Thyroid gland (tissue), 4 donors: ENCODE measurements around the gene ACTR3C. TPM values are rescaled to one million over a fixed set of nuclear protein-coding genes. Genes with fewer than 3 reads are reported as not detected.
"Not testable (repeated sequence)": the region's sequence is repeated elsewhere in the genome, so short reads cannot be mapped to it uniquely, and the experiment has no call there.

Experiments
- DNase-seq, 2 donors: peaks; one replicate each; pipeline ENCODE4 v3.0.0-alpha.2; 2019
- H3K27ac ChIP-seq, 3 donors: fragments of 200-600 bp; sonication (generic); 1 replicate in 2 of 3; 2 replicates in 1 of 3; pipeline ENCODE4 v1.5.1; 2016 to 2019; ENCODE audit warnings: mild to moderate bottlenecking in 1 of 3, moderate library complexity in 1 of 3
- H3K27me3 ChIP-seq: fragments of 200-600 bp; sonication (generic); one replicate; pipeline ENCODE4 v1.5.1; 2019
- H3K36me3 ChIP-seq, 2 donors: fragments of 200-600 bp; sonication (generic); one replicate each; pipeline ENCODE4 v1.5.1; 2016 to 2019
- H3K4me1 ChIP-seq, 2 donors: fragments of 200-600 bp; sonication (generic); one replicate each; pipeline ENCODE4 v1.5.1; 2017 to 2019
- H3K4me3 ChIP-seq, 3 donors: fragments of 200-600 bp; sonication (generic); replicated peaks in 1 of 3; 1 replicate in 2 of 3; 2 replicates in 1 of 3; pipeline ENCODE4 v1.5.1; 2016; ENCODE audit warnings: mild to moderate bottlenecking in 1 of 3
- H3K9me3 ChIP-seq: fragments of 200-600 bp; sonication (generic); one replicate; pipeline ENCODE4 v1.5.1; 2017
- CTCF ChIP-seq, 6 experiments: fragments of 200-600 bp in 3 of 6; fragments of 450-650 bp in 3 of 6; sonication (generic) in 3 of 6; IDR thresholded peaks; one replicate each; pipeline ENCODE4 v1.5.1; 2016 to 2019; ENCODE audit warnings: antibody characterized with exemption in 6 of 6, mild to moderate bottlenecking in 2 of 6, inconsistent platforms in 1 of 6, moderate library complexity in 1 of 6
- POLR2A ChIP-seq, 2 donors: fragments of 450-650 bp; IDR thresholded peaks; one replicate each; pipeline ENCODE4 v1.6.1; 2017; ENCODE audit warnings: antibody characterized with exemption in 2 of 2, mild to moderate bottlenecking in 2 of 2, moderate library complexity in 1 of 2
- WGBS, 2 donors: methylation state at CpG; one replicate each; pipeline ENCODE4 v1.1.5; 2017; 5-methylcytosine and 5-hydroxymethylcytosine counted together
- intact Hi-C: fragments of 100-400 bp; cut with DNase I; formaldehyde crosslinking; loops from one replicate; pipeline ENCODE4 v1.15.1; 2023
- total RNA-seq, 4 donors: library from RNA; depleted of rRNA; stranded (reverse); fragments of >200 nt; gene quantifications; one replicate each; pipeline ENCODE4 v1.2.3, GENCODE V29; 2016

ACTR3C gene
- total RNA-seq, 4 donors from 2014 or later = 11.7 to 34.8 (median 23.0) TPM

GRCh38 chr7:150323682-150324372 is 482 bp upstream of the ACTR3C start:
- no peak for TF ChIP-seq POLR2A (IDR thresholded peaks at IDR 0.05)
- no peak for TF ChIP-seq CTCF (IDR thresholded peaks at IDR 0.05)
- Histone ChIP-seq H3K27ac (peak overlapping the region in 2 of 3 donors; percentile 90 to 96), H3K9me3 (no peaks in the 10 kb centered on the region), H3K4me3 (peak overlapping the region; percentile 46 to 84 (median 46)), H3K4me1 (peaks cover 13 to 31% of the 10 kb centered on the region in 2 donors), H3K36me3 (no peaks in the 10 kb centered on the region), H3K27me3 (no peaks in the 10 kb centered on the region)
- DNase-seq = no peak
- WGBS, 2 donors = 19 to 22% methylated on average over 15 to 16 of the region's 16 CpGs
- intact Hi-C loops = no loop called here

GRCh38 chr7:150322114-150322832 is 1.1 kb downstream of the ACTR3C start:
- Histone ChIP-seq H3K27ac (peak overlapping the region in 2 of 3 donors; percentile 90 to 96), H3K27me3 (no peaks in the 10 kb centered on the region), H3K4me1 (peaks cover 13 to 31% of the 10 kb centered on the region in 2 donors), H3K36me3 (no peaks in the 10 kb centered on the region), H3K9me3 (no peaks in the 10 kb centered on the region), H3K4me3 (peak overlapping the region; percentile 46 to 84 (median 46))
- DNase-seq = no peak
- 79 to 83% methylated on average over 4 of the region's 4 CpGs for WGBS, 2 donors
- no peak for TF ChIP-seq POLR2A (IDR thresholded peaks at IDR 0.05)
- no peak for TF ChIP-seq CTCF (IDR thresholded peaks at IDR 0.05)
- intact Hi-C loops = no loop called here

- intact Hi-C loops = no loop called here
- H3K27ac ChIP-seq = no peak overlapping the region
- TF ChIP-seq POLR2A (IDR thresholded peaks at IDR 0.05) (no peak), CTCF (IDR thresholded peaks at IDR 0.05) (no peak)
- no peaks in the 10 kb centered on the region for H3K36me3 ChIP-seq
- no peak for DNase-seq
- H3K4me1 ChIP-seq = peaks cover 13 to 31% of the 10 kb centered on the region in 2 donors
- no peaks in the 10 kb centered on the region for H3K27me3 ChIP-seq
- no peaks in the 10 kb centered on the region for H3K9me3 ChIP-seq
- no peak overlapping the region for H3K4me3 ChIP-seq
- 94 to 95% methylated on average over 3 of the region's 3 CpGs for WGBS, 2 donors
Measured at GRCh38 chr7:150321788-150322113, 1.6 kb downstream of the ACTR3C start.

- intact Hi-C loops = no loop called here
- Histone ChIP-seq H3K27ac (no peak overlapping the region), H3K4me3 (no peak overlapping the region), H3K4me1 (peaks cover 5 to 9% of the 10 kb centered on the region in 2 donors), H3K27me3 (no peaks in the 10 kb centered on the region), H3K36me3 (no peaks in the 10 kb centered on the region), H3K9me3 (no peaks in the 10 kb centered on the region)
- WGBS, 2 donors = 66 to 70% methylated on average over 7 of the region's 7 CpGs
- no peak for DNase-seq
- TF ChIP-seq CTCF (IDR thresholded peaks at IDR 0.05) (no peak), POLR2A (IDR thresholded peaks at IDR 0.05) (no peak)
Measured at GRCh38 chr7:150317748-150318444, 5.4 kb downstream of the ACTR3C start.

GRCh38 chr7:150316987-150317386 is 6.4 kb downstream of the ACTR3C start:
- H3K4me3 ChIP-seq, H3K27ac ChIP-seq, H3K36me3 ChIP-seq, H3K9me3 ChIP-seq, H3K27me3 ChIP-seq, DNase-seq, intact Hi-C loops, H3K4me1 ChIP-seq: not testable (repeated sequence)
- 93 to 97% methylated on average over 6 of the region's 6 CpGs for WGBS, 2 donors
